ENCODE measurements around the gene GHR.
"Not testable (repeated sequence)": the region's sequence is repeated elsewhere in the genome, so short reads cannot be mapped to it uniquely, and the experiment has no call there.

The GHR gene

DNA sequence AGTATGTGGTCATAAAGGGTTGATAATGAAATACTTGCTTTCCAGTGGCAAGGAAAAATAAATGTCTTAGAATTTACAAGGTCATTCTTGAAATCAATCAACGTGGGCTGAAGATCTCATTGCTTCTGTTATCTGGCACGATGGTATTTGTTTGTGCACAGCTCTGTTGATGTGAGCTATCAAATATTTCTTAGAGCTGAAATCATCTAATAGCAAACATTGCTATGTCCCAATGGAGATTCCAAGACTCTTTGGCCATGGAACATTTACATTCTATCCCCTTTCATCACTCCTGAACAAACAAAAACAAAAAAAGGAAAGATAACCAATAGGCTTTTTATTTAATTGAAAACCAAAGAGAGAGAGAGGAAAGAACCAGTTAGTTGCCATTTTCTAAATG, 221.9 kb downstream of the GHR start:
- DNase-seq (ENCODE audit: low read depth): no peak

DNA sequence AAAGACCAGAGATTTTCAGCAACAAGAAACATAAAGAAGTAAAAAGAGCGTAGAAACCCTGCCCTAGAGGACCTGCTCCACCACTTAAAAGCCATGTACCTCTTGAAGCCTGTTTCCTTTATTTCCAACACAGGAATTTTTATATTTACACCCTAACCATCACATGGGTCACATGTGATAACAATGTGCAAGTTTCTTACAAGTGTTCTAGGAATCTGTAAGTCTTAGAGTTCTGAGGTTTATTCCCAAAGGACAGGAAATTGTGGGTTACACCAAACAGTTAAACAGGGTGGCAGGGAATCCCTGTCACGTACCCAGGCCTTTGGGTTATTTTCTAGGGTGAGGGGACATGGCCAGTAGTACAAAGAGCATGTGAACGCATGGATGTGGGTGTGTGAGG, 224.8 kb downstream of the GHR start:
- DNase-seq (ENCODE audit: low read depth): no peak

DNA sequence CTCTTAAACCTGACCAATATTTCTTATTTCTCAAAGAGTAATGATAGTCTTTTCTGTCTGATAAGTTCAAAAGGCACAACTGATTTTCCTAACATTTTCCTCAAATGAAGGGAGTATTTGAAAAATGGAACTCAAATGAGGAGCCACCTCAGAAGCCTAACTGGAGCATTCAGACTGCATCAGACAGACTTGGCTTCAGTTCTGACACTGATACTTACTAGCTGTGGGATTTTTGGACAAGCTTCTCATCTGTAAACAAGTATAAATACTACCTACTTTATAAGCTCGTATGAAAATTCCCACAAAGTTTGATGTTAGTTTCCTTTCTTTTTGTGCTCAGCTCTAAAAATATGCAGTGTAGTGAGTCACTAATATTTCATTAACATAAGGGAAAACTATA, 225.7 kb downstream of the GHR start:
- DNase-seq (ENCODE audit: low read depth): no peak

DNA sequence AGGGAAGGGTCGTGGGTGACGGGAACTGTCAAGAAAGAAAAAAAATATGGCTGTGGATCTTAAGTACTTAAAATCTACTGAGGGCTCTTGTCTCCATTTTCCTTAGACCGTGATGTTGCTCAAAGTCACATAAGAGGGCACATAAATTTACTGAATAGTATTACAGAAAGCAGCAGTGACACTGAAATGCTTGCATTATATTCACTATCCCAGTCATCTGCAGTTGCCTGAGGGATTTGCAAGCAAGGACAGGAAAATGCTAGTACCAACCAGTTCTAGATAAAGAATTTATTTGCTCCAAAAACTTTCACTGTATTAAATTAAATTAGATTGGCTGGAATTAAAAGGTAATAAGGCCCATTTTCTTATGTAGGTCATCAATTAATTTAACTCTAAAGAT, 226.8 kb downstream of the GHR start:
- no peak for DNase-seq (ENCODE audit: low read depth)

DNA sequence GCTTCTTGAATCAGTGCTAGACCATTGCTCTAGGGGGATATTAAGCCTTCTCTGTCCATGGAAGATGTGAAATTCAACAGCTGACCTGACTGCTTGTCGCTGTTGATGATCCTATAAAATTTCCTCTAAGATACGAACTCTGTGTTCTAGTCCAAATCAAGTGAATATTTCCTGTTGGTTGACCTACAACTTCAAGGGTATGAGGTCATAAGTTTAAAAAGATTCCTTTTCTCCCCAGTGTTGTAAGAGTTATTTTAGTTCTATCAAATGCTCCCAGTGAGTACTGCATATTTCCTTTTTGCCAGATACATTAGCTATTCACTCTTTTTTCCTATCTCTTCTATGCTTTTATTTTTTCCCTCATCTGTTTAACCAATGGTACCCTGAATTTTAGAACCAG, 230.5 kb downstream of the GHR start:
- no peak for DNase-seq (ENCODE audit: low read depth)

DNA sequence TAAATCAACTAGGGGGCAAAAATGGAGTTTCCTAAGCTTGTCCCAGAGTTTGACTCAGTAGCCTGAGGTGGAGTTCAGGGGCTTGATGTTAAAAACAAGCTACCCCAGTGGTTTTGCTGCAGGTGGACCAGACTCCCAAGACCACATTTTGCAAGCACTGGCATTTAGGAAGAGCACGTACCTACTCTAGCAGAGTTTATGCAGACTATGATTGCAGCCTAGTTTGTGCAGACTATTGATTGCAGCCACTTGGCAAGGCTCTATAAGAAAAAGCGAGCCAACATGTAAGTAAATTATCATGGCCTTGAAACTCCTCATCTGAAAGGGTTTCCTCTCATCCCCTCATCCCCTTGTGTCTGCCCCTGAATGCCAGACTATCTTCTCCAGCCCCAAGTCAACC, 231.4 kb downstream of the GHR start:
- DNase-seq (ENCODE audit: low read depth): no peak

DNA sequence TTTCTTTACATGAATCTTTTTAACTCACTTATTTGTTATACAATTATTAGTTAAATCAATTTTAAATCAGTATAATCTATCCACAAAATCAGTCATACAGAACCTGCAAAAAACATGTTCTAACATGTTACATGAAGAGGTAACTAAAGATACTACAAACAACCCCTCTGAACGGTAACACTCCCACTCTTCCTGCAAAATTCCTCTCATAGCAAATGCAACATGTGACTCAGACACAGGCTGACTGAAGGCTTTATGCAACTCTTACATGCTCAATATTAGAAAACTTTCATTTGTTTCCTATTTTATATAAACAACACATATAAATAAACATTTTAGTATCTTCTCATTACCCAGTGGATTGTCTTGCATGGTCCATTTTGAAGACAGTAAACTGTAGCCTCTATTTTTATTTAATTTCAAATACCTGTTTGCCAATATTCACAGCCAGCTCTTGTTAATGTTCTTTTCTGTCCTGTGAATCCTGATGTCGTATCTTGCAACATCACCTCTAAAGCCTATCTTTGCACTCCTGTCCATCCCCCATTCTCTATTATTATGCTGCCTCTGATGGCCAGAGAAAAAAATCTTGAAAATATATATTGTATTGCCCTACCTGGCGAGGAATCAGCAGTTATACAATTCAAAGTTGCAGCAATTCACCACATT, 232.9 kb downstream of the GHR start:
- no peak for DNase-seq (ENCODE audit: low read depth)

DNA sequence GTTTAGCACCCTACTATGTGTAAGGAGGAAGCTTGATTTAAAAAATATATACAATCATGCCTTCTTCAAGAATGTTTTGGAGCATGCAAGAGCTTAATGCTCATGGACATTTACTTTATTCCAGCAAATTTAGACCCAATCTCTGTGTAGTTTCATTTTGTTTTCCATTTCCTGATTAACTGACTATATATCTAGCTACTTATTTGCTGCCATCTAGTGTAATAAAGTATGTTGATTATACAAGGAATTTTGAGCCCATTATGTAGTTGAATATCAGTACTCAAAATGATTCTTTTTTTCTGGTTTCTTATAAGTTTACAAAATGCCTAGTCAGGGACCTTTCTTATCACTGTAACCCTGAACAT, 233.4 kb downstream of the GHR start:
- no peak for DNase-seq (ENCODE audit: low read depth)

DNA sequence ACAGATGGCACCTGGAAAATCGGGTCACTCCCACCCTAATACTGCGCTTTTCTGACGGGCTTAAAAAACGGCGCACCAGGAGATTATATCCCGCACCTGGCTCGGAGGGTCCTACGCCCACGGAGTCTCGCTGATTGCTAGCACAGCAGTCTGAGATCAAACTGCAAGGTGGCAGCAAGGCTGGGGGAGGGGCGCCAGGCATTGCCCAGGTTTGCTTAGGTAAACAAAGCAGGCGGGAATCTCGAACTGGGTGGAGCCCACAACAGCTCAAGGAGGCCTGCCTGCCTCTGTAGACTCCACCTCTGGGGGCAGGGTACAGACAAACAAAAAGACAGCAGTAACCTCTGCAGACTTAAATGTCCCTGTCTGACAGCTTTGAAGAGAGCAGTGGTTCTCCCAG, 236.6 kb downstream of the GHR start:
- not testable (repeated sequence) for DNase-seq (ENCODE audit: low read depth)

DNA sequence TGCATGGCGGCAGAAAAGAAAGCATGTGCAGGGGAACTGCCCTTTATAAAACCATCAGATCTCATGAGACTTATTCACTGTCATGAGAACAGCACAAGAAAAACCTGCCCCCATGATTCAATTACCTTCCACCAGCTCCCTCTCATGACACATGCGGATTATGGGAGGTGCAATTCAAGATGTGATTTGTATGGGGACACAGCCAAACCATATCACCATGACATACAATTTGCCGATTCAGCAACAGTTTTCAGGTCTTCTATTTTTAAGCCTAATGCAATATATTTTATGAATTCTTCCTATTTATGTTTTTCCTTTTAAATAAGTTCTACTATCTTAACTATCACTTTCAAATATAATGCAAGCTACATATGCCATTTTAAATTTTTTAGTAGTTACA, 242.6 kb downstream of the GHR start:
- no peak for DNase-seq (ENCODE audit: low read depth)

DNA sequence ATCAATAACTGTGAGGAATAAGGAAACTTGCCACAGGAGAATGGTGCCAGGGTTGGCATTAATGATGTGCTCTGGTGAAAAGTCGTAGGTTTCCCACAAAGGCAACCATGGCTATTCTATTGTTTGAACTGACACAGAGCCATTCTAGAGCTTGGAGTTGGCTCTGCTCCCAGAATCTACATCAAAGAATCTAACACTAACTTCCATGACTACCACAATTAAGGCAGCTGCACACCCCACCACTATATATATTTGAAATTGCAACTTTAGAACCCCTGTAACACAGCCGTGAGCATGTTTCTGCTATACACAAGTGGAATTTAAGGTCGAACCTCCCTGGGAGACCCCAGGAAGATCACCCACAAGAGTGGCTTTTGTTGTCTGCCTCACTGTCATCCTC, 243.6 kb downstream of the GHR start:
- no peak for DNase-seq (ENCODE audit: low read depth)

DNA sequence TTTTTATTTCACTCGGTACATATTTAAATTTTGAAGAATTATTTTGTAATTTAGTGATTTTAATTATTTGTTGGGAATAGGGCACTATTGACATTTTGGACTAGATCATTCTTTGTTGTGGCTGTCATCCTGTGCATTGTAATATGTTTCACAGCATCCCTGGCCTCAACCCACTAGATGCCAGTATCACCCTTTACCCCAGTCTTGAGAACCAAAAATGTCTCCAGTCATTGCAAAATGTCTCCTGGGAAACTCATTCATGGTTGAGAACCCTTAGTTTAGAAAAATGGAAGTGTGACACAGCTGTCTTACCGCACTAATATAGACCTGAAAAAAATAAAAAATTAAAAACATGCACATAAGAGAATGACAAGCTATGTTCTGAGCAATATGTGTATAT, 245.0 kb downstream of the GHR start:
- no peak for DNase-seq (ENCODE audit: low read depth)

DNA sequence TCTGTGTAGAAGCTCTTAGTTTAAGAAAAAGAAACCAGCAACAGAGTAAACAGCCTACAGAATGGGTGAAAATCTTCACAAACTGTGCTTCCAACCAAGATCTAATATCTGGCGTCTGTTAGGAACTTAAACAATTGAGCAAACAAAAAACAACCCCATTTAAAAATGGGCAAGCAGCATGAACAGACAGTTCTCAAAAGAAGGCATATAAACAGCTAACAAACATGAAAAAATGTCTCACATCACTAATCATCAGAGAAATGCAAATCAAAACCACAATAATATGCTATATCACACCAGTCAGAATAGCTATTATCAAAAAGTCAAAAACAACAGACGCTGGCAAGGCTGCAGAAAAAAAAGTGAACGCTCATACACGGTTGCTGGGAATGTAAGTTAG, 249.7 kb downstream of the GHR start:
- no peak for DNase-seq (ENCODE audit: low read depth)

DNA sequence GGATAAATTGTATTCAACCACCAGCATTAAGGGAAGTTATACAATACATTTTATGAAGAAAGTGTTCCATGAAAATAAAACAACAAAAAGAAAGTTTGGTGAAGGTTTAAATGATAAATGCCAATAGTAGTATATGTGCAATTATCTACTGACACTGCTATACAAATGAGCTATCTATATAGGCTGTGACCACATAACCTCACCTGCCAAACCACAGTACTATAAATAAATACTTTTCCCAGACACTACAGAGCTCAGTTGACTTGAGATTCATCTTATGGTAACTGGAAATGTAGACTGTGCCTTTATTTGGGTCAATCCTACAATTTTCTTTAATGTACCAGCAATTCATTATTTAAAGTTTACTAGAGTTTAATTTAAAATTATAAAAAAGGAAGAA, 252.4 kb downstream of the GHR start:
- DNase-seq (ENCODE audit: low read depth): no peak

DNA sequence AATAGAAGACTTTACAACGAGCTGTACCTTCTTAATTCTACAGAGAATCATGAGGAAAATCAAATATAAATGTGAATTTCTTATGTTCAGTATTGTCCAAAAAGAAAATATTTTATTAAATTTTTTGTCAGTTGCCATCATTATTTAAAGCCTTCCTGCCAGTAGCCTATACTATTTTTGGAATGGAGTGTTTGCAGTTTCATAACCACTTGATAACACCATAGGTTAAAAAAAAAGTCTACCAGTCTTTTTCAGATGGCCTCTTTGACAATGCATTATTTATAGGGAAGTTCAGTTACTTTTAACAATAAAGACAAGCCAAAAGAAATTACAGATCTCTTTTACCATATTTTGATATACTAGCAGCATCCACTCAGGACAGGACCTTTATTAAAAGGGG, 253.1 kb downstream of the GHR start:
- DNase-seq (ENCODE audit: low read depth): no peak

DNA sequence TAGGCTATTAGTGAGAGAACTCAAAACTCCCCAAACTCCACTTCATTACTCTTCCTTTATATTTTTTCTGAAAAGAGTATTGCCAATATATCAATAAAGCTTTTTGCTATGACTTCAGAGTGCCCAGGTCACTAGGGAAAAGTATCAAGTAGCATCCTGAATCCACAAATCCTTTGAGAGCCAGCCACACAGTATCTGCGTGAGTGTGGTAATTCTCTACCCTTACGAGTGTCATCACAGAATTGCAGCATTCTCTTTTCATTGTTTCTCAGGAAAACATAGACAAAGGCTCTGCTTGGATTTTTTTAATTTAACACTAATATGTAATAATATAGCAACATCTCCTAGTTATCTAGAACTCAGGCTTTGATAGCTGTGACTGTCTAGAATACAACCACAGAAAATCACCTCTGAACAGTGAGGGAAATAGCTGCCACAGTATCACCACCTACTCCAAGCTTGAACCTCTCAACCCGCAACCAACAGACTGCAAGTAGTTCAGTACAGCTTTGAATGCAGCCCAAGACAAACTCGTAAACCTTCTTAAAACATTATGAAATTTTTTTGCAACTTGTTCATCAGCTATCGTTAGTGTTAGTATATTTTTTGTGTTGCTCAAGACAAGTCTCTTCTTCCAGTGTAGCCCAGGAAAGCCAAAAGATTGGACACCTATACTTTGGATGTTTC, 254.1 kb downstream of the GHR start:
- DNase-seq (ENCODE audit: low read depth): no peak

DNA sequence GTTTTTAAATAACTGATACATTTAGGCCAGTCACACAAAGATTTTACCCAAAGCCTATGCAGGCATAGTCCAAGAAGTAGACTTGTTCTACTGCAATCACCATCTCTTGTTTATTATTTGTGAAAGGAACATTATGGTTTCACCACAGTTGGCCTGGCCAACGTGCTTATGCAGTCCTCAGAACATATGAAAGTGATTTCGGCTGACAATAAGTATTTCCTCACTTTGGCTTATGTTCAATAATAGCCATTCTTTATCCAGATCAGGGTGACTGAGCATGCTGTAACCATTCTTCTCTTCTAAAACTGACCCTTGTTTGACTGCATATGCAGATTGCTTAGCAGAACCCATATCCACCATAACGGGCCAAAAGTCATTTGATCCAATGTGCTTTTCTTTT, 256.8 kb downstream of the GHR start:
- no peak for DNase-seq (ENCODE audit: low read depth)

DNA sequence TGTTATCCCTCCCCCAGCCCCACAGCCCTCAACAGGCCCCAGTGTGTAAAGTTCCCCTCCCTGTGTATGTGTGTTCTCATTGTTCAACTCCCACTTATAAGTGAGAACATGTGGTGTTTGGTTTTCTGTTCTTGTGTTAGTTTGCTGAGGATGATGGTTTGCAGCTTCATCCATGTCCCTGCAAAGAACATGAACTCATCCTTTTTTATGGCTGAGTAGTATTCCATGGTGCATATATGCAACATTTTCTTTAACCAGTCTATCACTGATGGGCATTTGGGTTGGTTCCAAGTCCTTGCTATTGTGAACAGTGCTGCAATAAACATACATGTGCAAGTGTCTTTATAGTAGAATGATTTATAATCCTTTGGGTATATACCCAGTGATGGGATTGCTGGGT, 261.8 kb downstream of the GHR start:
- DNase-seq (ENCODE audit: low read depth): not testable (repeated sequence)

DNA sequence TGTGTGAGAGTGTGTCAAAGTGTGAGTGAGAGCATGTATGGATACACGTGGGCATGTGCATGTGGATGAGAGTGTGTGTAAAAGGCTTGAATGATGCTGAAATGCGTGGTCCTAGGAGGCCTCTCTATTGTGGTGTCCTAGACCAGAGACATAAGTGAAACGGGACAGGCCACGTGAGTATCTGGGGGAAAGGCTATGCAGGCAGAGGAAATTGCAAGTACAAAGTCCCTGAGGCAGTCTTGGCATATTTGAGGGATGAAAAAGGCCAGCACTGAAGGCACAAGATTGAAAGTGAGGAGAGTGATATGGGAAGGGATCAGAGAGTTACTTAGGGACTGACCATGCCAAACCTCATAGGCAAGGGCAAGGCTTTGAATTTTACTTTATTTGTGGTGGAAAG, 266.2 kb downstream of the GHR start:
- DNase-seq (ENCODE audit: low read depth): no peak

DNA sequence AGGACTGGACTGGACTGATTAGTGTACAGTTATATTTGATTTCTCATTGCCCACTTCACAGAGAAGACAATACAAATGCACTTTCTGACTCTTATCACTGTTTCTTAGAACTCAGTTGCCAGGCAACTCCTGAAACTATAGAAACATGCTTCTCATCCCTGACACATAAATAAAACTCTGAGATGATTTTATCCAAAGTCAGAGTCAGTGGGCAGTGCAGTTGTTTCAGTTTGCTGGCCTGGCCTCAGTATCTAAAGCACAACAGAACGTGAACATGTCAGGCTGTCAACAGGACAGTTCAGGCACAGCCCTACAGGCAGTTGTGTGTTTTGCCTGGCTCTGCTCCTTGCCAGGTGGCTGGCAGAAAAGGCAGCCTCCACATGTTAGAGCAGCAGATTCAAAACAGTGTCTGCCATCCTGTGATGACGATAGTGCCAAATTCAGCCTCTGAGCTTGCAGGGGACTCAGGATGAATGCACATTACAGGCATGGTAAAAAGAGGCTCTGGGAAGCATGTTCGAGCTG, 268.2 kb downstream of the GHR start:
- DNase-seq (ENCODE audit: low read depth): no peak

DNA sequence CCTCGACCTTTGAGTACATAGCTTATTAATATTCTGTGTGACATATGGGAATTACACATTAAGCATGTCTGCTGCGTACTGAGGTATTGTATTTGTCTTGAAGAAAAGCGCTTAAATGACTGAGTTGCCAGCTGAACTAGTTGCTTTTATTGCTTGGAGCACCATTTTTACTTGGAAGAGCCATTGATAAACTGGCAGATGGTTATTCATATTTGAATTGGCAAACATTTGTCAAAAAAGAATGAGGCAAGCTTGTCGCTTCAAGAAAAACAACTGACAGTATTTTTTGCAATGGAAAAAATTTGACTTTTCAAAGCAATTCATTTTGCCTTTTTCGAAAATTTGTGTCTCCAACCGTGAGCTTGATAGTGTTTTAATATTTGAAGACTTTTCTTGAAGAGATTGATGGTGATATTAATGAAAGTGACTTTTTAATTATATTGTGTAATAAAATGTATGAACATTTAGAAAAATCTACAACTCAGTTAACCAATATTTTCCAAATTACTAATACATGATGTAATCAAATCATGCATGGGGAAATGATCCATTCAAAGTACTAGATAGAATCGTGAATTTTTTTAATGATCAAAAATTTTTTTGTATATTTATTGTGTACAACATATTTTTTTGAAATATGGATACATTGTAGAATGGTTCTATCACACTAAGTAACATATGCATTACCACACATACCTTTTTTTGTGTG, 278.3 kb downstream of the GHR start:
- no peak for DNase-seq (ENCODE audit: low read depth)

DNA sequence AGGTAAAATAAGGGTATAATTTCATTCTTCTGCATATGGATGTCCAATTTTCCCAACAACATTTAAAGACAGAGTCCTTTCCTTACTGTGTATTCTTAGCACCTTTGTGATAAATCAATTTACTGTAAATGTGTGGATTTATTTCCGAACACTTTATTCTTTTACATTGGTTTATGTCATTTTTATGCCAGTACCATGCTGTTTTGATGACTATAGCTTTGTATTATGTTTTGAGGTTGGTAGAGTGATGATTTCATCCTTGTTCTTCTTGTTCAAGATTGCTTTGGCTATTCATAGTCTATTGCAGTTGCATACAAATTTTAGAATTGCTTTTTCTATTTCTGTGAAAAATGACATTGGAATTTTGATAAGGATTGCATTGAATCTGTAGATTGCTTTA, 280.0 kb downstream of the GHR start:
- DNase-seq (ENCODE audit: low read depth): no peak

DNA sequence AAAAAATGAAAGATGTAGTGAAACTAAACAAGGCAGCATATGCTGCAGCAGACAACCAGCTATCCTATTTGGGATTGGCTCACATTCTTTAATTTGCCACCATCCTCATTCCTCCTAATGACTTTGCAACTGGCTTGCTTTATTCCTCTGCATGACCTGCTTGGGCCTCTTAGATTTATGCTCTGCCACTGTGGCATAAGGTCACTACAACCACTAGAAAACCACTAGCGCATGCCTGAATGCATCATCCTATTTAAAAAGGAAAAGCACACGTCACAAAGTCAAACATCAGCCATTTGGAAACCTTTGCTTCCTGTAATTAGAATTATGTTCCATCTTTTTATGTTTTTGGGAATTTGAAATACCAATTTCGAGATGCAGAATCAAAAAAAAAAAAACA, 292.5 kb downstream of the GHR start:
- DNase-seq (ENCODE audit: low read depth): no peak

Data from HS-27A (cell line).